ENCODE results near the gene C5orf63. TPM values are rescaled to one million over a fixed set of nuclear protein-coding genes. Genes with fewer than 3 reads are reported as not detected.
"Not testable (repeated sequence)": the region's sequence is repeated elsewhere in the genome, so short reads cannot be mapped to it uniquely, and the experiment has no call there.

C5orf63 gene
- total RNA-seq, 2 experiments from 2014 or later, result 8.2 to 9.2 TPM

DNA sequence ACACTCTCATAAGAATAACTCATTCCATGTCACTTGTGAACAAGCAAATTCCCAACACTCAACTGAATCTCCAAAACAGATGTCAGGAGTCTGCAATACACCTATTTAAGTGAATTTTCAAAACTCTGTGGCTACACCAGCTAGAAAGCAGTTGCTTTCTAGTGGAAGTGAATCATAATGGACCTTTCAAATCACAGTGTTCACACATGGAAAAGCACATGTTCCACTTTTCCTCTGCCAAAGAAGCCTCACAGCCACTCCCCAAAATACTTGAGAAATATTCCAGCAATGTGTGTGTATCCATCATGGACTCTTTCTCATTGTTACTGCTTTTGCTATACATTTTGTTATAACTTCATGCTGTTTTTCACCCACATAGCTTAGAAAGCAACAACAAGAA is 60.4 kb downstream of the C5orf63 start:
- POLR2A ChIA-PET, result no interaction called here
- CTCF ChIA-PET, result no interaction called here

DNA sequence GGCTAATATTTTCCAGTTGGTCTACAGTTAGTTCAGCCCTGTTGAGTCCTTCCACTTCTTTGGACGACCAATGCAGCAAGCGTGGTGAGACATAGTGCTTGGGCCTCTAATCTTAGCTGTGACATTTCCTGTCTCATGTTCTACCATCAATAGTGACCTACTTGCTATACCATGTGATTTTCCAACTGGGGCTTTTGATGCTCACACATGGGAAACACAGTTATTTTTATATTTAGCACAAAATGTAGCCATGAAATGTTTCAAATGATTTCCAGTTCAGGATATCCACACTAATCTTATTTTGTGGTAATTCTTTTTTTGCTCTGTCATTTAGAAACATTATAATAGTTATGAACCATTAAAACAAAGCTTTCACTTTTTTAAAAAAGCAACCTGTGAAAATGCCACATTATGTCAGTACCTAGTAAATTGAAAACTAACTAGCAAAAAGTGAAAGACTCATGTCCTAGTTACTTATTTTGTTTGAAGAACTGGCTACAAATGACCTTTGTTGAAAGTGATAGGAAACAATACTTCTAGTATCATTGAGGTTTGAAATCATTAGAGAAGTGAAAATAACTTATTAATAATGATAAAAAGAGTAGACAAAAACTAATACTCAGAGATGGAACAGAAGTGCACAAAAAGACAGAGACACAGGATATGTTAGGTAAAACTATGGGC is 61.2 kb downstream of the C5orf63 start:
- ChIA-PET CTCF (no interaction called here), POLR2A (no interaction called here)

DNA sequence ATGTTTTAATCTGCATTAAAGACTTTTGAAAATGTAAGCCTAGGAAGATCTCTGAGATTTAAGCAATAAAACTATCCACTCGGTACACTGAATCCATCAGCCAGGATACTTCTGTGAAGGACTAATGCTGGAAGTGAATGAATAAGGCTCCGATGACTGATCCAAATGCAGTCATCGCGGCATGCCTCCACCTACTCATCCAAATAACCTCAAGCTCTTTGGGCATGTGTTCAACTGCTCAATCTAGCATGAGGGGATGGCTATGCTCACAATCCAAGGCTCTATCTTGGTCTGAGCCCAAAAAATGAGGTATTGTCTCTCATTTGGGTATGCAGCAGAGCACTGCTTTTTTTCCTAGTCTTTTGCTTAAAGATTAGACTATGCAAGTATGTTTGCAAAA is 62.1 kb downstream of the C5orf63 start:
- CTCF ChIA-PET, result no interaction called here

DNA sequence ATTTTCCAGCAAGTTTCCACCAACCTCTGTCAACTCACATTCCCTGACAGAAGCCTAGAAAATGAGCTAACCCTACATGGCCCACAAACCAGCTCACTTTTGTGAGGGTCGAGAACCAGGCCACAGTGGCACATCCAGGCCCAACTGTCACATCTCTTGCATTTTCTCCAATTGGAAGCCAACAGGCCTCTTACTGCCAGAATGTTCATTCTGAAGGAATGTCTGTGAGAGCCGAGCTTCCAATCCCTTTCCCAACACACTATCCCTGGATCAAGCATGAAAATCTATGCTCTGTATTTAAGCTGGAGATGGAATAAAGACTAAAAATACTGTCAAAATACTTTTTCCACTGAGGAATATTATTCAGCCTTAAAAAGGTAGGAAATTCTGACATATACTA is 62.9 kb downstream of the C5orf63 start:
- POLR2A ChIA-PET, result no interaction called here
- CTCF ChIA-PET, result no interaction called here

More for the DNA sequence above, 62.1 kb downstream of the C5orf63 start:
- POLR2A ChIA-PET, result no interaction called here

DNA sequence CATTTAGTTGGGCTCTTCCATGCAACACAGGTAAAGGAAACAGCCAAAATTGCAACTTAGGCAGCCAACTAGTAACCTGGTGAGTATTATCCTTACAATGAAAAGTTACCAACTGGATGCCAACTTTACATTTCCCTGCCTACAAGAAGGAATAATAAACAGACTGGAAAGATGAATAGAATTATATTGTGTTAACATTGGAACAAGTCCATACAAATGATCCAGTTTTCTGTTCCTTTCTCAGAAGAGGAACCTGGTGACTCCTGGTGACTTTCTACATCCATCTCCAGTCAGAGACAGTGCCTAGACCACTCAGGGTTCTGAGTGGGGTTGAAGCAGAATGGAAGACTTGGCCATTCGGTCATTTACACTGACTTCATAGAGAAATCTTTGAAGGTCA is 63.5 kb downstream of the C5orf63 start:
- ChIA-PET CTCF (no interaction called here), POLR2A (no interaction called here)

DNA sequence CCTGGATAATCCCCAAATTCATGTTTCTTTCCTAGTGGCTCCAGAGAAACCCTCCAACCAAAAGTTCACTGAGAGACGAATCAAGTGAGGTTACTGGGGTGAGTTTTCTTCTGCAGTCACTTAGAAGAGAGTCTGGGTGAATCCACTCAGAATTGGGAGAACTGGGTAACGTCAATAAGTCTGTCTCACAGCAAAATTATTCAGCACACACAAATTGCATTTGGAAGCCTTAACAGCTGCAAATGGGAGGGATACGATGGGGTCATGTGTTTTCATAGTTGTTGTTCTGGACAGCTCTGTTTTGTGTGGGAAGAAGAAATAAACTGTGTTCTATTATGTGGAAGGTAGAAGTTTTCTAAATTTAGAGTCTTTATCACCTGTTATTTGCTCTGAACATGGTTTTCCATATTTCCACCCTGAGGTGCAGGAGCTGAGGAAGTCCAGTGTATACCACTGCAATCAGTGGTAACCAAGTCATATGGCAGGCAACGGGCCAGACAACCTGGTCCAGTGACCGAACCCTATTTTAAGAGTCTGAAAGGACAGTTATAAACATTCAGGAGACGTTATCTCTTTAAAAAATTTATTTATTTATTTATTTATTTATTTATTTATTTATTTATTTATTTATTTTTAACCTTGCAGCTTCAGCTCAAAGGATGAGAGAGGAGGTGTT is 64.9 kb downstream of the C5orf63 start:
- CTCF ChIA-PET, result no interaction called here
- POLR2A ChIA-PET, result no interaction called here

DNA sequence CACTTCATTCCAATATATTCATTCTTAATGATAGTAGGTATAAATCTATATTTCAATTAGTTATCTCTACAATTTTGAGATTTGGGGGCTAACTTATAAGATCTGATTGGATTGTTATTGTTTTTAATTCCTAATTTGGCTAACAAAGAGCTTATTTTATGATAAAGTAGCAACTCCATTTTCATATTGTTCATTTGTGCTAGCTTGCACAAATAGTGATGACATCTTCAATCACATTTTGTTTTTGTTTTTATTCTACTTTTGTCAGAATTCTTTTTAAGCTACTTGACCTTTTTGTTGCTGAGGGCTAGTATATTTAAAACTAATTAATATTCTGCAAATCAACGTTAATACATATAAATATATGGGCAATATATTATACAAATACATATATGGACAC is 65.8 kb downstream of the C5orf63 start:
- POLR2A ChIA-PET, result no interaction called here
- CTCF ChIA-PET, result no interaction called here

DNA sequence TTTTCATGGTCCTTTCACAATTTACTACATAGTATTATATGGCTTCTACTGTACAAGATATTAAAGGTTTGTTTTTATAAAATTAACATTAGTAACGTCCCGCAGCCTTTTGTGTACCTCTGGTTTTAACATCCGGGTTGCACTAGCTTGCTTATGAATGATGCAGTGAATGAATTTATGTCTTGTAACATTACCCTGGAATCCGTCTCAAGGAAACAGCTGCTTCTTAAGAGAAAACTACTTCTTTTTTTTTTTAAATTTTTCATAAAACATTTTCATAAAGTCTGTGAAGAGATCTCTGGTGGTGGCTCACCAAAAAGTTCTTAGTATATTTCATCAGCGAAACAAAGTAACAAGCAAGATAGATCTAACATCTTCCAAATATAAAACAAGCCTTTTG is 66.6 kb downstream of the C5orf63 start:
- ChIA-PET CTCF (no interaction called here), POLR2A (no interaction called here)

DNA sequence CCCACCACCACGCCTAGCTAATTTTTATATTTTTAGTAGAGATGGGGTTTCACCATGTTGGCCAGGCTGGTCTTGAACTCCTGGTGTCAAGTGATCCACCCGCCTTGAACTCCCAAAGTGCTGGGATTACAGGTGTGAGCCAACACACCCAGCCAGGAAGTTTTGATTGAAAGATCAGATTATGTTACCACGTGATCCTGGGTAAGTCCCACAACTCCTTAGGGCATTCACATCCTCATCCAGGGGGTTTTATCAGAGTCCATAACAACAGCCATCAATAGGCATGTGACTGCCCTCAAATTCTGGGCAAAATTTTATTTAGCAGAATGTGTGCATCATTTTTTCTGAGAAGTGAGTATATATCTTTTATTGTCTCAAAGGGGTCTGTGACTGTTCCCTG is 68.0 kb downstream of the C5orf63 start:
- POLR2A ChIA-PET, result not testable (repeated sequence)
- CTCF ChIA-PET, result interaction anchor here (0.6 to 0.7 kb wide), 2 partner anchors 45 to 504 kb away, joined by 3 read pairs; no protein-coding TSS in a partner anchor

DNA sequence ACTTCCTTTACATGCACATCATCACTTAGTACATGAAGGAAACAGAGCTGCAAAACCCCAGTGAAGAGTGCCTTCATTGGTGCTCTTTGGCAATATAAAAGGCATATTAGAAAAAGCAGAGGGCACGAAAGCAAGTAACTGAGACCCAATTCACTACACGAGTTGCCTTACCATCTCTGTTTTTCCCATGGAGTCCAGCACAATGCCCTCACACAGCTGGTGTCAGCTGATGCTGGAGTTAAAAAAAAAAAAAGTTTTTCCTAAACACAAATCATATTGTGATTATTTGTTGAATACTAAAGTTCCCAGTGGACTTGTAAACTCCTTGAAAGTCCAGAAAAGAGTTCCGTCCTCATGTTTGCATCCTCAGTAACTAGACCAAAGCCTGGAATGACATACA is 68.6 kb downstream of the C5orf63 start:
- ChIA-PET POLR2A (no interaction called here), CTCF (interaction anchor here (0.6 kb wide), 1 partner anchor 46 kb away, joined by 3 read pairs; no protein-coding TSS in a partner anchor)

DNA sequence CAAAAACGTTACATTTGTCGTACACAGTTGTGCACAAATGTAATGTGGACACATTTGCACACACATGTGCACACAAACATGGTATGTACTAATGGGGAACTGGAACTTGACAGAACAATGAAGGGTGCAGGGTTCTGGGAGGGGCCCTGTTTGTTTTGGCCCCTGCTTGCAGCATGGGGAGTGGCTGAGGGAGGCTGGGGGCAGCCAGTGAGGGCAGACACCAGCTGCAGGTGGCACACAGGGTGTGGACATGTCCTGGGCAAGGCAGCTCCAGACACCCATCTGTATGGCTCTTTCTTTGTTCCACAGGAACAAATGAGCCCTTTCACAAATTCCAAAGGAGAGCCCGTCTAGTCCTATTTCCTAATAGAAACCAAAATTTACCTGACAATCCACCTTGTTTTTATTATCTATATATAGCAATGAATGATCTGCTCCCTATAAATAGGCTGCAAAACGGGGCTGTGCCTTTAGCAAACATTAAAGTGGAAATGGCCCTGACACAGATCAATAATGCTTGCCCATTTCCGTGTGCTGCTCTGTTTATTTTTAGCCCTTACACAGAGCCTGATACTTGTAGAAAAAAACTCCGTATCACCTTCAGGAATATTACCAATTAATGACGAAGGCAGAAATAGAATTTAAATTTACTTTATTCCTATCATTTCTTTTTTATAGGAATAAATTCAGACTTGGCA is 69.4 kb downstream of the C5orf63 start:
- POLR2A ChIA-PET, result no interaction called here

DNA sequence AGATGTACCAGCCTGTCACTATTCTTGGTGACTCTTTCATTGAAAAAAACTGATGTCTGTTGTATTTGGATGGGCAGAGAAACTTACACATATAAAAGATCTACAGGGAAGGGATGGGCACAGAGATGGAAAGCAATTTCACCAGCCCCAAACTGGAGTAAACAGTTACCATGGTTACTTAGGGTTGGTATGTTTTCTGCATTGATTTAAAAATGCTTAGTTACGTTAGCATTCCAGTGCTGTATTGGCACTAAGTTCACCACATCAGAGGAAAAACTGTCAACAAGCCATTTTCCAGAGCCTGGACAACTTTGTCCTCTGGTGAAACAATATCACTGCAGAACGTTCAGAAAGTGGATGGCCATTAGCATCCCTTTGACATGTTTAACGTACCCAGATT is 70.9 kb downstream of the C5orf63 start:
- ChIA-PET POLR2A (no interaction called here), CTCF (no interaction called here)

More for the DNA sequence above, 69.4 kb downstream of the C5orf63 start:
- CTCF ChIA-PET, result no interaction called here

DNA sequence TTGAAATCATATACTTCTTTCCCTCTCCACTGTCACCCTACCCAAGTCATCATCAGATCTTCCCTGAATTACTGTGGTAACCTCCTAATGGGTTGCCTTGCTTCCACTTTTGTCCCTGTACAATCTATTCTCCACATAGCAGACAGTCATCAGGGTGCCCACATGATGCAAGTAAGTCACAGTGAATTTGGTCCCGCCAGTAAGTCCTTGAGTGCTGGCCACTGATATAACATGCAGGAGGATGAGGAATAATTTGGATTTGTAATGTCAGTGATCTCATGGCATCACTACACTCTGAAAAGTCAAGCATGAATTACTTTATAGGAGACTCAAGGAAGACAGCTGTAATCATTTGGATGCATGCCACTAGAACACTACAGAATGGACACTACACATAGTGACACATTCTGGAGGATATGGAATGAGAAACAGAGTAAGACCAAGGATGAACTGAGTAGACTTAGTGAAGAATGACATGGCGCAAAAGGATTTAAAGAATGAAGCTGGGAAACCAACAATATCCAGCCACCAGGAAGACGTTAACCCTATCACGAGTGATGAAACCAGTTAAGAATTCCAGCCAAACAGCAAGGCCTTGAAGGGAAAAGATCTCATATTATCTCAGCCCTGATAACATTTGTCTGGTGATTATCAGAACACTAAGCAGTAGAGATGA is 71.5 kb downstream of the C5orf63 start:
- CTCF ChIA-PET, result no interaction called here
- POLR2A ChIA-PET, result no interaction called here

Other genes starting within 250 kb of the C5orf63 start
- gene MARCHF3, start 42.9 kb downstream of the C5orf63 start, total RNA-seq, result 1 to 10 TPM; 2.1 to 2.6 TPM
- gene MEGF10, start 217.3 kb upstream of the C5orf63 start, total RNA-seq, result not detected

Data from activated CD8-positive, alpha-beta memory T cell treated with anti-CD3 and anti-CD28 coated beads for 36 hours (primary cell).